ENCODE results near the gene FOXK1. TPM values are rescaled to one million over a fixed set of nuclear protein-coding genes. Genes with fewer than 3 reads are reported as not detected.
A peak's percentile ranks its signal among the peaks of the same experiment; 100 is the strongest.

The FOXK1 gene
- total RNA-seq, 1 experiment from 2014 or later, result 50.8 TPM

DNA sequence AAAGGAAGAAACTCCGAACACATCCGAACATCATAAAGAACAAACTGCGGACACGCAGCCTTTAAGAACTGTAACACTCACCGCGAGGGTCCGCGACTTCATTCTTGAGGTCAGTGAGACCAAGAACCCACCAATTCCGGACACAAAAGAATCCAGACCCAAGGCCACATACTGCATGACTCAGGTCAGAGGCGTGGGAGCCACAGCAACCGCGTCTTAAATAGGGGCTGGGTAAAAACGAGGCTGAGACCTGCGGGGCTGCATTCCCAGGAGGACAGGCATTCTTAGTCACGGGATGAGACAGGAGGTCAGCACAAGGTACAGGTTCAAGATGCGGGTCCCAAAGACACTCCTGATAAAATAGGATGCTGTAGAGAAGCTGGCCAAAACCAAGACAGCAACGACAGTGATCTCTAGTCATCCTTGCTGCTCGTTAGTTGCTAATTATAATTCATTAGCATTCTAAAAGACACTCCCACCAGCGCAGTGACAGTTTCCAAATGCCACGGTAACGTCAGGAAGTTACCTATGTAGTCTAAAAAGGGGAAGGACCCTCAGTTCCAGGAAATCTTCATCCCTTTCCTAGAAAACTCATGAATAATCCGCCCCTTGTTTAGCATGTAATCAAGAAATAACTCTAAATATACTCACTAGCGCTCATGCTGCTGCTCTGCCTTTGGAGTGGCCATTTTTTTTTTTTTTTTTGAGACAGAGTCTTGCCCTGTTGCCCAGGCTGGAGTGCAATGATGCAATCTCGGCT, 112.7 kb downstream of the FOXK1 start:
- Histone ChIP-seq H3K4me1 (peaks cover 15% of the 10 kb centered on the region), H3K36me3 (ENCODE audit: control insufficient read depth, insufficient read depth, low read length) (no peaks in the 10 kb centered on the region), H3K4me3 (ENCODE audit: low read depth, low read length) (no peak overlapping the region), H3K27me3 (replicated peaks; ENCODE audit: control insufficient read depth, insufficient read depth, low read length) (no peaks in the 10 kb centered on the region), H3K9me3 (no peaks in the 10 kb centered on the region)
- peaks cover 41% of the 10 kb centered on the region for H3K36me3 Mint-ChIP-seq (ENCODE audit: insufficient read depth, unreplicated experiment)
- intact Hi-C loops (cut with micrococcal nuclease; ENCODE audit: unreplicated experiment), result no loop called here
- DNase-seq, result peak; percentile 57 to 77
- TSS peak; percentile 75 for BruUV-seq (replicated peaks)
- H3K4me1 Mint-ChIP-seq (ENCODE audit: low read depth, unreplicated experiment), result peaks cover 9% of the 10 kb centered on the region
- ChIA-PET CTCF (no interaction called here), POLR2A (no interaction called here)
- H3K27me3 Mint-ChIP-seq (ENCODE audit: insufficient read depth, unreplicated experiment), result no peaks in the 10 kb centered on the region
- peak overlapping the region; percentile 34 for H3K4me3 Mint-ChIP-seq (ENCODE audit: unreplicated experiment)
- H3K9me3 Mint-ChIP-seq (ENCODE audit: unreplicated experiment), result no peaks in the 10 kb centered on the region
- TF ChIP-seq, protein P1, sequence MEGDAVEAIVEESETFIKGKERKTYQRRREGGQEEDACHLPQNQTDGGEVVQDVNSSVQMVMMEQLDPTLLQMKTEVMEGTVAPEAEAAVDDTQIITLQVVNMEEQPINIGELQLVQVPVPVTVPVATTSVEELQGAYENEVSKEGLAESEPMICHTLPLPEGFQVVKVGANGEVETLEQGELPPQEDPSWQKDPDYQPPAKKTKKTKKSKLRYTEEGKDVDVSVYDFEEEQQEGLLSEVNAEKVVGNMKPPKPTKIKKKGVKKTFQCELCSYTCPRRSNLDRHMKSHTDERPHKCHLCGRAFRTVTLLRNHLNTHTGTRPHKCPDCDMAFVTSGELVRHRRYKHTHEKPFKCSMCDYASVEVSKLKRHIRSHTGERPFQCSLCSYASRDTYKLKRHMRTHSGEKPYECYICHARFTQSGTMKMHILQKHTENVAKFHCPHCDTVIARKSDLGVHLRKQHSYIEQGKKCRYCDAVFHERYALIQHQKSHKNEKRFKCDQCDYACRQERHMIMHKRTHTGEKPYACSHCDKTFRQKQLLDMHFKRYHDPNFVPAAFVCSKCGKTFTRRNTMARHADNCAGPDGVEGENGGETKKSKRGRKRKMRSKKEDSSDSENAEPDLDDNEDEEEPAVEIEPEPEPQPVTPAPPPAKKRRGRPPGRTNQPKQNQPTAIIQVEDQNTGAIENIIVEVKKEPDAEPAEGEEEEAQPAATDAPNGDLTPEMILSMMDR (IDR thresholded peaks at IDR 0.05; ENCODE audit: insufficient read depth in 1 of 2, low read depth in 1 of 2, low read length in 1 of 2, severe bottlenecking in 1 of 2, unreplicated experiment in 1 of 2), result no peak
- peak overlapping the region; percentile 79 for H3K27ac Mint-ChIP-seq (ENCODE audit: unreplicated experiment)

DNA sequence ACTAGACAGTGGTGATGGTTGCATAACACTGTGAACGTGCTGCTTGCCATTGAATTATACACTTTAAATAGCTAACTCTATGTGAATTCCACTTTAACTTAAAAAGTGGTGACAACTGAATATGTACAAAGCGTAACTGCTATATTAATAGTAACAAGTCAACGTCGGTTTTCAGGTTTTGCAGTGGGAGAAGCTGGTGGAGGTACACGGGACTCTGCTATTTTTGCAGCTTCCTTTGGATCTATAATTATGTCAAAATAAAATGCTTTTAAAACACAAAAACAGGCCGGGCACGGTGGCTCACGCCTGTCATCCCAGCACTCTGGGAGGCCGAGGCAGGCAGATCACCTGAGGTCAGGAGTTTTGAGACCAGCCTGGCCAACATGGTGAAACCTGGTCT, 114.4 kb downstream of the FOXK1 start:
- CTCF ChIA-PET, result no interaction called here
- Histone ChIP-seq H3K4me3 (ENCODE audit: low read depth, low read length) (no peak overlapping the region), H3K9me3 (no peaks in the 10 kb centered on the region), H3K27me3 (replicated peaks; ENCODE audit: control insufficient read depth, insufficient read depth, low read length) (no peaks in the 10 kb centered on the region), H3K36me3 (ENCODE audit: control insufficient read depth, insufficient read depth, low read length) (no peaks in the 10 kb centered on the region), H3K4me1 (peaks cover 15% of the 10 kb centered on the region)
- H3K27me3 Mint-ChIP-seq (ENCODE audit: insufficient read depth, unreplicated experiment), result no peaks in the 10 kb centered on the region
- intact Hi-C loops (cut with micrococcal nuclease; ENCODE audit: unreplicated experiment), result no loop called here
- no TSS peak for BruUV-seq (replicated peaks)
- no peaks in the 10 kb centered on the region for H3K9me3 Mint-ChIP-seq (ENCODE audit: unreplicated experiment)
- H3K4me1 Mint-ChIP-seq (ENCODE audit: low read depth, unreplicated experiment), result peaks cover 9% of the 10 kb centered on the region
- POLR2A ChIA-PET, result interaction anchor here (0.5 kb wide), 1 partner anchor 12 kb away, joined by 4 read pairs; no protein-coding TSS in a partner anchor
- TF ChIP-seq, protein P1 (IDR thresholded peaks at IDR 0.05; ENCODE audit: insufficient read depth in 1 of 2, low read depth in 1 of 2, low read length in 1 of 2, severe bottlenecking in 1 of 2, unreplicated experiment in 1 of 2), result no peak
- H3K4me3 Mint-ChIP-seq (ENCODE audit: unreplicated experiment), result no peak overlapping the region
- DNase-seq, result no peak
- H3K36me3 Mint-ChIP-seq (ENCODE audit: insufficient read depth, unreplicated experiment), result peaks cover 31% of the 10 kb centered on the region
- no peak overlapping the region for H3K27ac Mint-ChIP-seq (ENCODE audit: unreplicated experiment)

DNA sequence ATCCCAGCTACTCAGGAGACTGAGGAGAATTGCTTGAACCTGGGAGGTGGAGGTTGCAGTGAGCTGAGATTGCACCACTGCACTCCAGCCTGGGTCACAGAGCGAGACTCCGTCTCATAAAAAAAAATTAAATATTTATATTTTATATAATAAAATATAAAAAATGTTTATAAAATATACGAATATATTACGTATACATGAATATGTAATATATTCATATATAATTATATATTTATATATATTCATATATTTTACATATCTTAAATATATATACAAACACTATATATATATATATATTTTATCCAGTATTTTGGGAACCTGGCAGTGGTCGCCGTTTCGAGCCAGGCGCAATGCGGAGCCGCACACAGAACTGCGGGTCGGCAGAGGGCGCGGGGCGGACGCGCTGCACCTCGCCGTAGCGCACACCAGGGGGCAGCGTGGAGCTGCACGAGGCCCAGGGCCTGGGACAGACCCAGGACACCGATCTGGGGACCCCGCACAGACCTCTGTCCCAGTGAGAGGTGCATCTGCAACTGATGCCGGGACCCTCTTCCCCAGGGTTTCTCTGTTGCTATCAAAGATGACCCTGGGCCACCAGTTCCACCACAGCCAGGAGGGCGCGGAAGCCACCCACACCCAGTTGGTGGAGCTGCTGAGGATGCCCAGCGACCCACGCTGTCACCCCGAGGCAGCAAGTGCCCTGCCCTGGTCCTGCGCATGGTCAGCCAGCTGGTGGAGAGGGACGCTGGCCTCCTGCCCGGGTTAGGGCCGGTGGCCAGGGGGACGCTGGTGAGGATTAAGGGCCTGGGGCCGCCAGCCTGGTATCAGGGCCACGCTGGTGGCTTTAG, 116.0 kb downstream of the FOXK1 start:
- intact Hi-C loops (cut with micrococcal nuclease; ENCODE audit: unreplicated experiment), result no loop called here
- peak in 1 of 2 experiments; percentile 70 for DNase-seq
- Histone ChIP-seq H3K36me3 (ENCODE audit: control insufficient read depth, insufficient read depth, low read length) (no peaks in the 10 kb centered on the region), H3K9me3 (no peaks in the 10 kb centered on the region), H3K4me3 (ENCODE audit: low read depth, low read length) (no peak overlapping the region), H3K27me3 (replicated peaks; ENCODE audit: control insufficient read depth, insufficient read depth, low read length) (no peaks in the 10 kb centered on the region), H3K4me1 (peaks cover 10% of the 10 kb centered on the region)
- CTCF ChIA-PET, result interaction anchor here (0.6 to 1.1 kb wide), 5 partner anchors 16 to 287 kb away, joined by 3 to 7 read pairs (median 3); partner anchors contain the start of gene AP5Z1
- Mint-ChIP-seq H3K27me3 (ENCODE audit: insufficient read depth, unreplicated experiment) (no peaks in the 10 kb centered on the region), H3K36me3 (ENCODE audit: insufficient read depth, unreplicated experiment) (peaks cover 28% of the 10 kb centered on the region), H3K4me1 (ENCODE audit: low read depth, unreplicated experiment) (peaks cover 9% of the 10 kb centered on the region), H3K4me3 (ENCODE audit: unreplicated experiment) (no peak overlapping the region), H3K9me3 (ENCODE audit: unreplicated experiment) (no peaks in the 10 kb centered on the region), H3K27ac (ENCODE audit: unreplicated experiment) (no peak overlapping the region)
- POLR2A ChIA-PET, result no interaction called here
- TF ChIP-seq, protein P1 (IDR thresholded peaks at IDR 0.05; ENCODE audit: insufficient read depth in 1 of 2, low read depth in 1 of 2, low read length in 1 of 2, severe bottlenecking in 1 of 2, unreplicated experiment in 1 of 2), result peak; percentile 81 to 87
- BruUV-seq (replicated peaks), result no TSS peak

All from Caco-2 (cell line).